K562 (cell line): Measurements from ENCODE around the gene CDK5R1. TPM values are rescaled to one million over a fixed set of nuclear protein-coding genes. Genes with fewer than 3 reads are reported as not detected.

Experiments
- ARID3A ChIP-seq: IDR thresholded peaks from 2 replicates; pipeline ENCODE4 v1.6.1; 2012; ENCODE audit warnings: low read depth, low read length, improper control_type of control experiment, borderline replicate concordance
- ATF1 ChIP-seq, 2 experiments: fragments of 450-650 bp in 1 of 2; IDR thresholded peaks; 2 replicates each; pipeline ENCODE4 v1.6.1; 2016; ENCODE audit warnings: missing compliant biosample characterization in 1 of 2, missing genetic modification characterization in 1 of 2
- CCNT2 ChIP-seq: IDR thresholded peaks from 2 replicates; pipeline ENCODE4 v1.6.1; 2011; ENCODE audit warnings: borderline replicate concordance, low read depth, mild to moderate bottlenecking, moderate library complexity, mixed read lengths, low read length; ENCODE audit not compliant: insufficient read length; ENCODE audit errors: extremely low read depth
- GATA2 ChIP-seq: sonication (generic); formaldehyde crosslinking; IDR thresholded peaks from 2 replicates; pipeline ENCODE4 v1.4.0; 2020; ENCODE audit warnings: mild to moderate bottlenecking, missing genetic modification reagents
- ID3 ChIP-seq, 2 experiments: fragments of 250-450 bp in 1 of 2; fragments of 450-650 bp in 1 of 2; sonication (Bioruptor Pico) in 1 of 2; IDR thresholded peaks; 2 replicates each; pipeline versions ENCODE4 v1.6.1 to v1.8.0; 2016 to 2021; ENCODE audit warnings: mild to moderate bottlenecking in 2 of 2, moderate library complexity in 2 of 2, missing compliant biosample characterization in 1 of 2, missing genetic modification characterization in 1 of 2
- KAT7 ChIP-seq: sonication (generic); formaldehyde crosslinking; IDR thresholded peaks from 2 replicates; pipeline ENCODE4 v1.8.0; 2022; ENCODE audit warnings: missing genetic modification reagents, mild to moderate bottlenecking, borderline replicate concordance
- MYC ChIP-seq, 2 experiments: fragments of 250-450 bp in 1 of 2; sonication (Bioruptor Pico) in 1 of 2; IDR thresholded peaks; 2 replicates each; pipeline versions ENCODE4 v1.5.1 to v1.6.1; 2012 to 2021; ENCODE audit warnings: low read depth in 2 of 2, borderline replicate concordance in 1 of 2, improper control_type of control experiment in 1 of 2, low read length in 1 of 2, mild to moderate bottlenecking in 1 of 2, moderate library complexity in 1 of 2
- NCOA4 ChIP-seq: fragments of 450-650 bp; IDR thresholded peaks from 2 replicates; pipeline ENCODE4 v1.6.1; 2018; ENCODE audit warnings: mild to moderate bottlenecking; ENCODE audit not compliant: partially characterized antibody
- NFYB ChIP-seq: IDR thresholded peaks from 2 replicates; pipeline ENCODE4 v1.6.1; 2011; ENCODE audit warnings: mild to moderate bottlenecking, moderate library complexity; ENCODE audit not compliant: insufficient read length; ENCODE audit errors: extremely low read depth
- OTX1 ChIP-seq: fragments of 450-650 bp; formaldehyde crosslinking; IDR thresholded peaks from 2 replicates; pipeline ENCODE4 v1.4.0; 2022; ENCODE audit warnings: mild to moderate bottlenecking
- RAD21 ChIP-seq, 2 experiments: fragments of 250-450 bp in 1 of 2; fragments of 450-650 bp in 1 of 2; sonication (Bioruptor Pico) in 1 of 2; formaldehyde crosslinking in 1 of 2; IDR thresholded peaks in 1 of 2; conservative IDR thresholded peaks in 1 of 2; 2 replicates each; pipeline versions ENCODE4 v1.4.0 to v1.8.0; 2020 to 2022; ENCODE audit warnings: mild to moderate bottlenecking in 2 of 2, moderate library complexity in 1 of 2
- SP2 ChIP-seq: IDR thresholded peaks from 2 replicates; pipeline ENCODE4 v1.6.1; 2011; ENCODE audit warnings: mild to moderate bottlenecking, low read depth, low read length, moderate library complexity; ENCODE audit not compliant: poor library complexity, severe bottlenecking; ENCODE audit errors: extremely low read depth
- UBTF ChIP-seq, 2 experiments: IDR thresholded peaks; 2 replicates each; pipeline ENCODE4 v1.6.1; 2012; ENCODE audit warnings: improper control_type of control experiment in 2 of 2, low read depth in 2 of 2, low read length in 2 of 2, borderline replicate concordance in 1 of 2
- ZNF134 ChIP-seq: fragments of 250-450 bp; sonication (Bioruptor Pico); conservative IDR thresholded peaks from 2 replicates; pipeline ENCODE4 v1.4.0; 2020
- ZNF175 ChIP-seq: fragments of 200-800 bp; sonication (Bioruptor generic); IDR thresholded peaks from 2 replicates; pipeline ENCODE4 v1.6.1; 2016; ENCODE audit warnings: low read depth, mild to moderate bottlenecking, missing genetic modification characterization, missing compliant biosample characterization
- ZNF197 ChIP-seq: fragments of 200-800 bp; sonication (Bioruptor generic); IDR thresholded peaks from 2 replicates; pipeline ENCODE4 v1.6.1; 2016; ENCODE audit warnings: low read depth, missing genetic modification characterization, missing compliant biosample characterization
- ZNF316 ChIP-seq: fragments of 450-650 bp; IDR thresholded peaks from 2 replicates; pipeline ENCODE4 v1.6.1; 2016
- ZNF639 ChIP-seq, 2 experiments: fragments of 200-800 bp in 1 of 2; sonication (Bioruptor generic) in 1 of 2; sonication (generic) in 1 of 2; formaldehyde crosslinking in 1 of 2; IDR thresholded peaks in 1 of 2; conservative IDR thresholded peaks in 1 of 2; 2 replicates each; pipeline versions ENCODE4 v1.5.0 to v1.6.1; 2016 to 2020; ENCODE audit warnings: missing compliant biosample characterization in 1 of 2, missing genetic modification characterization in 1 of 2, missing genetic modification reagents in 1 of 2
- polyA plus RNA-seq, 8 experiments: library from polyadenylated mRNA; depleted of rRNA in 4 of 8; stranded (reverse) in 5 of 8; unstranded in 3 of 8; fragments of >200 nt; fragmentation: Nextera tagmentation in 2 of 8; fragmentation: Illumina TruSeq in 1 of 8; extraction: Ambion mirVana in 2 of 8; extraction: Trizol in 1 of 8; gene quantifications; 2 replicates each; pipeline versions ENCODE4 v1.2.1 to v1.2.3, GENCODE V29; 2011 to 2014; ENCODE audit warnings: inconsistent platforms in 1 of 8, missing spikeins in 1 of 8
- total RNA-seq, 7 experiments: library from RNA; depleted of rRNA in 6 of 7; stranded (reverse); fragments of >200 nt in 6 of 7; fragmentation: Illumina TruSeq in 2 of 7; extraction: Trizol in 2 of 7; gene quantifications; 2 replicates each; pipeline versions ENCODE4 v1.2.1 to v1.2.3, GENCODE V29; 2011 to 2021; ENCODE audit warnings: low replicate concordance in 1 of 7

Gene CDK5R1
- total and polyA plus RNA-seq, 9 of the 15 experiments (the other 6 are each of a cell fraction or from before 2014, with no cell fraction given), result 0.10 to 4.8 (median 2.3) TPM

GRCh38 chr17:32444301-32445073, 42.3 kb upstream of the CDK5R1 start, which contains the start of gene PSMD11 (continued):
- TF ChIP-seq UBTF (IDR thresholded peaks at IDR 0.05; ENCODE audit: borderline replicate concordance in 1 of 2, low read depth in 2 of 2, low read length in 2 of 2) (peak; percentile 66 to 91; a peak in 3 of 4 replicates), GATA2 (CRISPR knock-in tag) (no peak), KAT7 (CRISPR knock-in tag) (peak; percentile 77; the same call in 1 of the 2 replicates), MYC (IDR thresholded peaks at IDR 0.05; ENCODE audit: low read depth, low read length) (peak; percentile 74), MYC (CRISPR knock-in tag; IDR thresholded peaks at IDR 0.05; ENCODE audit: borderline replicate concordance, low read depth) (no peak), ZNF197 (CRISPR knock-in tag) (peak; percentile 90), ID3 (CRISPR knock-in tag; IDR thresholded peaks at IDR 0.05) (no peak), ID3 (tag; IDR thresholded peaks at IDR 0.05) (peak; percentile 43; the same call in 1 of the 2 replicates), ZNF134 (CRISPR knock-in tag) (no peak), SP2 (peak; percentile 81), ARID3A (0 out of 2 replicates have a peak, but pooled peaks have one; percentile 16), OTX1 (CRISPR knock-in tag) (no peak), ATF1 (CRISPR knock-in tag; IDR thresholded peaks at IDR 0.05) (no peak), ATF1 (tag; IDR thresholded peaks at IDR 0.05) (peak; percentile 90), ZNF175 (CRISPR knock-in tag) (no peak), ZNF639 (CRISPR knock-in tag; conservative IDR thresholded peaks at IDR 0.05 in 1 of 2, IDR thresholded peaks at IDR 0.05 in 1 of 2) (peak in 1 of 2 experiments; percentile 69; a peak in 1 of 4 replicates), CCNT2 (peak; percentile 79), ZNF316 (peak; percentile 91), NCOA4 (no peak), NFYB (peak; percentile 19), RAD21 (CRISPR knock-in tag; conservative IDR thresholded peaks at IDR 0.05 in 1 of 2, IDR thresholded peaks at IDR 0.05 in 1 of 2) (peak; percentile 22 to 50; a peak in 3 of 4 replicates)
